Right forelimb (tissue), 1 donor: ENCODE data around the gene SSH2.
"Not testable (repeated sequence)": the region's sequence is repeated elsewhere in the genome, so short reads cannot be mapped to it uniquely, and the experiment has no call there.

ENCODE experiments used
- DNase-seq: peaks from one replicate; pipeline ENCODE4 v3.0.0-alpha.2; 2018

The SSH2 gene

GRCh38 chr17:29927546-29927945 is 2.5 kb downstream of the SSH2 start:
- no peak for DNase-seq

DNA sequence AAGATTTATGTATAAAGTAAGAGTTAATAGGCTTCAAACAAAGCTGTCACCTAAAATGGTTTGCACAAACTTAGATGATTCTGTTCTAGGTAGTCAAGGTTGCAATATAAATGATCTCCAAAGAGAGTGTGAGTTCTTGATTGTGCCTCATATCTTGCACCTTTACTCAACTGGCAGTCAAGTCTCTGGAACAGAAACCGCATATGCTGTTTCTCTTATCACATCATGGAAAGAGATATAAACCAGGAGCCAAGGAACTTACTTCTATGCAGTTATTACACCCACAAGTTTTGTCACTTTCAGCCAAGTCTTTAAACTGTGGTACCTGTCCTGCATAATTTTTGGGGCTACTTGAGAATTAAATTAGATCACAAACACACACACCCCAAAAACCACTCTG is 5.2 kb downstream of the SSH2 start:
- no peak for DNase-seq

DNA sequence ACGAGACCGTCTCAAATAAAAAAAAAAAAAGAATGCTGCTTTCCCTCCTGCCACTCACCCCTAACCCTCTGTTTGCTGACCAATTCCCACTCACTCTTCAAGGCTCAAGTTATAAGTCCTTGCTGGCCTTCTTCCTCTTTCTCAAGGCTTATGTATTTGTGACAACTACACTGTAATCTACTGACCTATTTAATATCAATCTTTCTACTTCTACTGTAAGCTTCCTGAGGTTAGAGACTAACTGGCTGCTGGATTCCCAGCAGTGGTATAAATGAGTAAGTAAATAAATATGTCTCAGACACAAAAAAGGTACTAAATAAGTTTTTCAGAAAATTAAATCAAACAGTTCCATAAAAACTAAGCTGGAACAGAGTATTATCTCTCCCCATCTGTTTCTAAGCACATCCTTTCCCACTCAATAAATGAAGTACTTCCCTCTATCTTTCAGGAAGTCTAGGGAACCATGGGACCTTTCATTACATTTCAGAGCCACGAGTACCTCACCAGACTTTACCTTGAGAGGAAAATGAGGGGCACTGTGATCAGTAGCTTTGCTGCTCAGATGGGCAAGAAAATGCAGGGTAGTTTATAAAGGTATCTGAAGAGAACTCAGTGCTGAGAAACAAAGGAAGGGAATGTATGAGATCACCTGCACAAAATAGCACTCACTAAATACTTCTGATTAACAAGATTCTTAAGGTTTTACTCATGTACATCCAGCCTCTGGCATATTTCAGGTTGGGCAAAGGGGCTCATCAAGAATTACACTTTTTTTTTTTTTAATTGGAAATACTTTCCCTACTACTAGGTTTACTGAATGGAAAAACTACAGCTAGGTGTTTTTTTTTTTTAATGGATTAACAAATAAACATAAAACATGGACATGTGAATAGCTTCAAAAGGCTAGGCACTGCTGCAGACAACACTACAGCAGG is 10.8 kb downstream of the SSH2 start:
- no peak for DNase-seq

GRCh38 chr17:29918016-29918415 is 12.0 kb downstream of the SSH2 start:
- no peak for DNase-seq

DNA sequence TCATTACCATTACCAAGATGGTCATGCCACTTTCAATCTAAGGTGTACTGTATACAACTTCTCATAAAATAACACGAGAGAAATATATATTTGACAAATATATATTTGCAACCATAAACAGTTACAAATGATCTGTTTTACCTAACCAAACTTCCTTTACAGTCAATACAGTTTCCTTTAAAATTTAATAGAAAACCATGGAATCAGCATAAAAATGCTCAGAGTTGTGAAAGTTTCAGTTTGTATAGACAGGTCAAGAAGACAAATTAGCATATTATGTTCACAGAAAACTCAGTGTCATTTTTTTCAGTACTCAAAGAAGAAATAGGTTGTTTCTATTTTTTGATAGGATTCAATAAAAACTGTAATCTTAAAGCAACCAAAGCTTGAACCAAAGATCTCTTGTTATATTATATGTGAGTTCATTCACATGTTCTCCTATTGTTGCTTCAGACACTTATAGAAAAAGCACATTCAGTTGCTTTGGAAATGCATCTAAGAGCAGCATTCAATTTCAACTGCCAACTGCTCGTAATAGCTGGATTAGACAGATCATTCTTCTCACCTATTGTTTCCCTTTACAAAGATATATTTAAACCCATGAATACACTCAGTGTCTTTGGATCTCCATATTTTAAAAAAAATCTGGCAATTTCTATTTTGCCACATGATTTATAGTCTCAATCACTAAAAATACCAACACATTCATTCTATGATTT is 15.1 kb downstream of the SSH2 start:
- DNase-seq: no peak

DNA sequence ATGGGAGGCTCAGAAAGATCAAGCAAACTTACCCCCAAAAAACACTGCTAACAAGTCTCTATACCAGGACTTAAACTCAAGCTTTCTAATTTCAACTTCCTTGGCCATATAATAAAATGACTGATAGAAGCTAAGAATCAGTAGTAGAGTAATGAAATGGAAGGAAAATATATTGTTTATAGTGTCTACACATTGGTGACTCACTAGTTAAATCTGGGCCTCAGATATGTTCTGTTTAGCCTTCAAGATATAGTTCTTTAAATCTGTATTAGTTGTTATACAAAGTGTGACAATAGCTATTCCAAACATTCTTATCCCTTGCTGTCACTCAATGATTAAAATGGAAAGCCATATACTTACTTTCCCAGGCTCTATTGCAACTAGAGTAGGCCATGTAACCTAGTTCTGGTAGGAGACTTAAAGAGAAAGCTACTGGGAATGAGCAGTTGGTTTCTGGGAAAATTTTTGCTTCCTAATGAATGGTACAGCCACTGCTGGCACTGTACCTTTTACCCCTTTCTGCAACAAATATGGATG is 18.3 kb downstream of the SSH2 start:
- DNase-seq: no peak

DNA sequence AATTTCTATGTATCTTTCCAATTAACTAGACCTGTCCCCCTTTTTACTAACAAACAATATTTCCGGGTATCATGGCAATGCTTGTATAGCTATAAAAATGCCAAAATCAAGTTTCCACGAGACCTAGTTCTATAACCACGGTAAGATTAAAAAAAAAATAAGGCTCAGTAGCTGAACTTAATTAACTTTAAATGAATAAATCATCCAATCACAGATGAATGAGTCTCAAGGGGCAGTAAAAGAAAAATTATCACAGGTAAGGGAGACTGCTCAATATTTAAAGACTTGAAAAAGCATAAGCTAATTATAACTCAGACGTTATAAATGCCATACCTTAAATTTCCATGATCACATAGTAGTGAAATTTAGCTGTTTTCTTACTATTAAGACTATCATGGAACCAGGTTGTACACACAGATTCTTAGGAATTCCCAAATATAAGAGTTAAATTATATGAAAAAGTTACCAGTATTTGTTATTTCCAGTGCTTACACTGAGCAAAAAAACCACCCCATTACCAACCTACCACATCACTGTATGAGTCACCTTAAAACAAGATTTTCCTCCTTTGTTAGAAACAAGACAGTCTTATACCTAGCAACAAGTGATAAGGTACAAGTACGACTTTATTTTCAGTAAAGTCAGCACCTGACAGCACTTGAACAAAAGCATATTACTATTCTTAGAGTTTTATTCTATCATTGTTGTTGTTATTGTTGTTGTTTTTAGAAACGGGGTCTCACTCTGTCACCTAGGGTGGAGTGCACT is 20.6 kb downstream of the SSH2 start:
- DNase-seq: no peak

DNA sequence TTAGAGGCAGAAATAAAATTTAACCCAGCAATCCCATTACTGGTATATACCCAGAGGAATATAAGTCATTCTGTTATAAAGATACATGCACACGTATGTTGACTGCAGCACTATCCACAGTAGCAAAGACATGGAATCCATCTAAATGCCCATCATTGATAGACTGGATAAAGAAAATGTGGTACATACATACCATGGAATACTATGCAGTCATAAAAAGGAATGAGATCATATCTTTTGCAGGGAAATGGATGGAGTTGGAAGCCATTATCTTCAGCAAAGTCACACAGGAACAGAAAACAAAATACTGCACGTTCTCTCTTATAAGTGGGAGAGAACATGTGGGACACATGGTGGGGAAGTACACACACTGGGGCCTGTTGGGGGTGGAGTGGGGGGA is 23.1 kb downstream of the SSH2 start:
- no peak for DNase-seq

GRCh38 chr17:29905879-29906167 is 24.2 kb downstream of the SSH2 start:
- no peak for DNase-seq

GRCh38 chr17:29905086-29905878 is 24.7 kb downstream of the SSH2 start:
- no peak for DNase-seq

GRCh38 chr17:29903471-29903870 is 26.6 kb downstream of the SSH2 start:
- DNase-seq: no peak

GRCh38 chr17:29897136-29897535 is 32.9 kb downstream of the SSH2 start:
- not testable (repeated sequence) for DNase-seq

GRCh38 chr17:29892201-29892600 is 37.8 kb downstream of the SSH2 start:
- no peak for DNase-seq

DNA sequence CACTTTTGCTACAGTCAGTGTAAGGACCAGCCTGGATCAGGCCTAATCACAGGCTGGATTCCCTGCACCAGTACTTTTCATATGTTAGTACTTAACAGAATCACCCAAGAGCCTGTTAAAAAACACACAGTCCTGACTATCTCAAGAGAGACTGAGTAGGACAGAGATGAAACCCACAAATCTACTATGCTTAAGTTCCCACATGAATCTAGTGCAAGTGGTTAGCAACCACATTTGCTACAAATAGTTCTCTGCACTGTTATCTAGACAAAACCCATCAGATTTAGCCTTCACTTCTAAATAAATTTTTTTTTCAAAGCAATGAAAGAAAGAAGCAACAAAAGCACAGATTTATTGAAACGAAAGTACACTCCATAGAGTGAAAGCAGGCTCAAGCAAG is 38.9 kb downstream of the SSH2 start:
- DNase-seq: no peak

DNA sequence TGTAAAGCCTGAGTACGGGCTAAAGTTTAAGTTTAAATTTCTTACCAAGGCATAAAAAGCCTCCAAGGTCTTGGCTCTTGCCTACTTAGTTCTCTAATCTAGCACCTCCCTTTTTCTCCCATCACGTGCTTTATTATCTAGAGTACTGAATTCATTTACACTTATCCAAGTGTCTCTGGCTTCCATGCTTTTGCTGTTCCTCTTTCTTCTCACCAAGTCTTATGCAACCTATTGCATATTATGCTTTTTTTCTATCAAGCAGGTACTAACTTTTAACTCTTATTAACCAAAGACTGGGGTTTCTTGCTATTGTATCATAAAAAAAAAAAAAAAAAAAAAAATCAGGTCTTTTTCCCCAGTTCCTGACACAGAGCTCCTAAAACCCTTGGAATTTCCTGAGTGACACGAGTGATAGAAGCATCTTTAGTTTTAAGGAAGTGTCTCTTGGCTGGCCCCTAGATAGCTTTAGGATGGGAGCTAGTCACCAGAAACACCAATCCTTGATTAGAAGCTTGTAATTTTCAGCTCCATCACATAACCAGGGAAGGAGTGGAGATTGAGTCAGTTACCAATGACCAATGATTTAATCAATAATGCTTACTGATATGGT is 44.9 kb downstream of the SSH2 start:
- DNase-seq: no peak

DNA sequence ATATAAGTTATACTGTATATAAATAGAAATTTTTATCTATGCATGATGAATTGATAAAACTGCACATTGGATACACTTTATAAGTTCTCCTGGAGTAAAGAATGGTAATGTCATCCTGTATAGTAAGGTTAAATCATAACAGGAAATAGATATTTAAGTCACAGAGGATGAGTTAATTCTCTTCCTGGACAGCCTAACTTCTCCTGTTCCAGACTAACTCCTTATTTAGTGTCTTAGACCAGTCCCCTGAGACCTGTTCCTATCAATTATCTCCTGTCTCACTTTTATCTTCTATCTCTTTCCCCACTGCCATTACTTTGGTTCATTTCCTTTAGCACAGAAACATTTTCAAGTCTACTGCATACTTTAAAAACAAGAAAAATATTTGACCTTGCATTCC is 46.5 kb downstream of the SSH2 start:
- DNase-seq: no peak

DNA sequence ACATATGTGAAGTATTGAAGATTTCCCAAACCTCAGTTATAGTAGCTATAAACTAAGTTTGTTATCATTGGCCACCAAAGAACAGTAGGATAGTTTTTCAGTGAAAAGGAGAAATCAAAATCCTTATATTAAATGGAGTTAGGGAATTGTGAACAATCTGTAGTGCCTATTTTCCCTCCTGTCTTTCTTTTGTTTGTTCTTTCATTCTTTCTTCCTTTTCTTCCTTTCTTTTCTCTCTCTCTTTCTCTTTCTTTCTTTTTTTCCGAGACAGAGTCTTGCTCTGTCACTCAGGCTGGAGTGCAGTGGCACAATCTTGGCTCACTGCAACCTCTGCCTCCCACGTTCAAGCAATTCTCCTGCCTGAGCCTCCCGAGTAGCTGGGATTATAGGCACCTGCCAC is 48.8 kb downstream of the SSH2 start:
- no peak for DNase-seq

GRCh38 chr17:29880031-29880430 is 50.0 kb downstream of the SSH2 start:
- no peak for DNase-seq

GRCh38 chr17:29874931-29875596 is 55.0 kb downstream of the SSH2 start:
- DNase-seq: no peak

GRCh38 chr17:29874358-29874757 is 55.7 kb downstream of the SSH2 start:
- not testable (repeated sequence) for DNase-seq

DNA sequence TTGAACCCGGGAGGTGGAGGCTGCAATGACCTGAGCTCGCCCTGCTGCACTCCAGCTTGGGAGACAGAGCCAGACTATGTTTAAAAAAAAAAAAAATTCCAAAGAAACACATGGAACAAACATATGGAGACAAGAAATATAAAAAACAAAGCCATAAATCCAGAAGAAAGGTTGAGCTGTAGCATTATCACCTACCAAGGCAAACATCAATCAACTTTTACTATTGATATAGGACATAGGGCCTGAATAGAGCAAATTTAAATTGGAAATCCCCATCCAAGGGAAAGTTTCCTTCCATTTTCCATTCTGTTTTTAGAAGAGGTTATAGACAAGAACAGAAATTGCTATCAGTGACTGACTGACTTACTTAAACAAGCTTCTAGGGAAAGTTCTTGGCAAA is 56.6 kb downstream of the SSH2 start:
- no peak for DNase-seq
